AG04449 (cell line): Measurements from ENCODE around the gene AKAP11.

ENCODE experiments used
- CTCF ChIA-PET: fragments of 350-600 bp; formaldehyde crosslinking; extraction: SDS; loops from one replicate; lab custom pipeline; 2021; ENCODE audit warnings: antibody characterized with exemption; lab: Yijun Ruan, JAX
- POLR2A ChIA-PET: fragments of 400-600, 350-600 bp; formaldehyde crosslinking; extraction: SDS; loops from one replicate; lab custom pipeline; 2020; ENCODE audit warnings: antibody characterized with exemption, inconsistent platforms; lab: Yijun Ruan, JAX
- DNase-seq: peaks from one replicate; pipeline ENCODE4 v3.0.0-alpha.2; 2010; ENCODE audit warnings: low read depth, low spot score
- H3K4me3 ChIP-seq: 2 replicates; pipeline ENCODE4 v1.5.1; 2011; ENCODE audit warnings: low read depth, mild to moderate bottlenecking, control low read depth, low read length
- CTCF ChIP-seq: IDR thresholded peaks from one replicate; pipeline ENCODE4 v1.5.1; 2011; ENCODE audit warnings: mild to moderate bottlenecking, moderate library complexity, low read length, control low read depth, inconsistent platforms; ENCODE audit not compliant: insufficient read depth; ENCODE audit errors: missing control alignments

The AKAP11 gene

GRCh38 chr13:42255886-42256285 lies 16.1 kb upstream of the AKAP11 start:
- no peak for DNase-seq
- CTCF ChIA-PET: no interaction called here
- TF ChIP-seq CTCF: no peak
- POLR2A ChIA-PET: no interaction called here
- H3K4me3 ChIP-seq: no peak overlapping the region

GRCh38 chr13:42258747-42259146 lies 13.2 kb upstream of the AKAP11 start:
- ChIA-PET CTCF (no interaction called here), POLR2A (no interaction called here)
- no peak for DNase-seq
- H3K4me3 ChIP-seq: no peak overlapping the region
- TF ChIP-seq CTCF: no peak

- POLR2A ChIA-PET: no interaction called here
- CTCF ChIA-PET: no interaction called here
These were observed 12.4 kb upstream of the AKAP11 start for GRCh38 chr13:42259515-42259914.

GRCh38 chr13:42260903-42261654 lies 10.9 kb upstream of the AKAP11 start:
- DNase-seq: no peak
- H3K4me3 ChIP-seq: no peak overlapping the region
- no peak for TF ChIP-seq CTCF
- CTCF ChIA-PET: no interaction called here
- POLR2A ChIA-PET: no interaction called here

More at GRCh38 chr13:42259515-42259914, 12.4 kb upstream of the AKAP11 start:
- no peak for DNase-seq
- H3K4me3 ChIP-seq: no peak overlapping the region
- TF ChIP-seq CTCF: no peak

GRCh38 chr13:42266473-42266872 lies 5.5 kb upstream of the AKAP11 start:
- no peak overlapping the region for H3K4me3 ChIP-seq
- no peak for TF ChIP-seq CTCF
- CTCF ChIA-PET: no interaction called here
- DNase-seq: peak; percentile 16
- POLR2A ChIA-PET: no interaction called here

GRCh38 chr13:42270160-42270856 lies 1.6 kb upstream of the AKAP11 start:
- TF ChIP-seq CTCF: no peak
- DNase-seq: no peak
- ChIA-PET CTCF (no interaction called here), POLR2A (no interaction called here)
- H3K4me3 ChIP-seq: no peak overlapping the region
